HCT116 (cell line): ENCODE results near the gene MEGF8. TPM values are rescaled to one million over a fixed set of nuclear protein-coding genes. Genes with fewer than 3 reads are reported as not detected.

Source experiments
- ATAC-seq: fragments of 200-7000 bp; cut with Tn5 transposase; 2 replicates; pipeline ENCODE4 v1.9.1; 2020; ENCODE audit warnings: mild to moderate bottlenecking, moderate library complexity
- BruUV-seq: library from RNA; stranded (reverse); fragments of 400-500 nt; replicated peaks from 2 replicates; lab custom pipeline; 2021; lab: Mats Ljungman, UMichigan
- CTCF ChIA-PET: fragments of 300-600 bp; sonication (Branson Sonifier 250); formaldehyde crosslinking; loops from one replicate; lab custom pipeline; 2021; ENCODE audit warnings: antibody characterized with exemption; lab: Charles Lee
- POLR2A ChIA-PET: fragments of 300-600, 350-600 bp; sonication (Branson Sonifier 250); formaldehyde crosslinking; loops from one replicate; lab custom pipeline; 2021; ENCODE audit warnings: antibody characterized with exemption; lab: Charles Lee
- RAD21 ChIA-PET, 2 experiments: fragments of 300-600 bp; sonication (Branson Sonifier 250); formaldehyde crosslinking; loops; one replicate each; lab custom pipeline; 2023; ENCODE audit warnings: low total read pairs in 2 of 2; ENCODE audit not compliant: uncharacterized antibody in 2 of 2, unreplicated experiment in 2 of 2, low non-redundant PET in 1 of 2; lab: Charles Lee
- DNase-seq: peaks from one replicate; pipeline ENCODE4 v3.0.0-alpha.2; 2010; ENCODE audit warnings: low read depth, low spot score
- H2AFZ ChIP-seq: fragments of 200-600 bp; shearing (Covaris generic), sonication (generic); 2 replicates; pipeline ENCODE4 v1.6.1; 2017; ENCODE audit warnings: low read depth, mixed run types, mixed read lengths, antibody characterized with exemption, low read length; ENCODE audit not compliant: poor library complexity, severe bottlenecking
- H3K27ac ChIP-seq: 2 replicates; pipeline ENCODE4 v1.5.1; 2012; ENCODE audit warnings: low read depth, low read length
- H3K27me3 ChIP-seq: fragments of 200-600 bp; sonication (generic); 2 replicates; pipeline ENCODE4 v1.6.1; 2016; ENCODE audit warnings: mixed run types, low read length, mixed read lengths; ENCODE audit not compliant: insufficient read depth
- H3K36me3 ChIP-seq, 2 experiments: fragments of 200-500 bp in 1 of 2; fragments of 200-600 bp in 1 of 2; sonication (Bioruptor generic) in 1 of 2; sonication (generic) in 1 of 2; 2 replicates each; pipeline versions ENCODE4 v1.5.1 to v1.6.1; 2014 to 2016; ENCODE audit warnings: low read length in 2 of 2, inconsistent platforms in 1 of 2, mixed read lengths in 1 of 2, mixed run types in 1 of 2; ENCODE audit not compliant: insufficient read depth in 2 of 2, control insufficient read depth in 1 of 2
- H3K4me1 ChIP-seq, 2 experiments: fragments of 200-600 bp in 1 of 2; sonication (generic) in 1 of 2; 2 replicates each; pipeline versions ENCODE4 v1.5.1 to v1.6.1; 2012 to 2017; ENCODE audit warnings: low read length in 2 of 2, inconsistent platforms in 1 of 2, mild to moderate bottlenecking in 1 of 2, mixed read lengths in 1 of 2, mixed run types in 1 of 2, moderate library complexity in 1 of 2; ENCODE audit not compliant: insufficient read depth in 2 of 2, control insufficient read depth in 1 of 2
- H3K4me2 ChIP-seq: fragments of 200-600 bp; sonication (generic); 2 replicates; pipeline ENCODE4 v1.6.1; 2017; ENCODE audit warnings: mixed run types, low read length, mixed read lengths
- H3K4me3 ChIP-seq, 2 experiments: fragments of 200-600 bp in 1 of 2; sonication (generic) in 1 of 2; replicated peaks in 1 of 2; 2 replicates each; pipeline ENCODE4 v1.5.1; 2011 to 2016; ENCODE audit warnings: low read length in 2 of 2, control low read depth in 1 of 2, low read depth in 1 of 2, mild to moderate bottlenecking in 1 of 2, mixed read lengths in 1 of 2, mixed run types in 1 of 2
- H3K79me2 ChIP-seq: fragments of 200-600 bp; sonication (generic); 2 replicates; pipeline ENCODE4 v1.6.1; 2017; ENCODE audit warnings: mild to moderate bottlenecking, mixed run types, low read length, moderate library complexity, mixed read lengths; ENCODE audit not compliant: insufficient read depth
- H3K9ac ChIP-seq: fragments of 200-600 bp; sonication (generic); 2 replicates; pipeline ENCODE4 v1.6.1; 2016; ENCODE audit warnings: low read length, mixed read lengths
- H3K9me2 ChIP-seq: fragments of 200-600 bp; sonication (generic), shearing (Covaris generic); 2 replicates; pipeline ENCODE4 v1.6.1; 2017; ENCODE audit warnings: mixed run types, mild to moderate bottlenecking, moderate library complexity; ENCODE audit not compliant: insufficient read depth
- H3K9me3 ChIP-seq, 2 experiments: fragments of 200-500 bp in 1 of 2; fragments of 200-600 bp in 1 of 2; sonication (Bioruptor generic) in 1 of 2; sonication (generic) in 1 of 2; 2 replicates each; pipeline ENCODE4 v1.6.1; 2014 to 2017; ENCODE audit warnings: low read length in 2 of 2, mixed read lengths in 2 of 2, inconsistent platforms in 1 of 2, low read depth in 1 of 2, mild to moderate bottlenecking in 1 of 2, mixed run types in 1 of 2, moderate library complexity in 1 of 2; ENCODE audit not compliant: control insufficient read depth in 1 of 2, insufficient read depth in 1 of 2
- H4K20me1 ChIP-seq: fragments of 200-600 bp; sonication (generic), shearing (Covaris generic); 2 replicates; pipeline ENCODE4 v1.6.1; 2017; ENCODE audit warnings: mixed run types, mild to moderate bottlenecking, moderate library complexity; ENCODE audit not compliant: insufficient read depth
- CBX3 ChIP-seq: IDR thresholded peaks from 2 replicates; pipeline ENCODE4 v1.6.1; 2012; ENCODE audit warnings: low read depth
- EGR1 ChIP-seq: IDR thresholded peaks from 2 replicates; pipeline ENCODE4 v1.6.1; 2012; ENCODE audit warnings: low read depth
- EZH2 ChIP-seq: fragments of 200-600 bp; sonication (generic); IDR thresholded peaks from 2 replicates; pipeline ENCODE4 v1.6.1; 2017; ENCODE audit warnings: antibody characterized with exemption, mixed run types
- FOSL1 ChIP-seq: IDR thresholded peaks from 2 replicates; pipeline ENCODE4 v1.6.1; 2012; ENCODE audit warnings: low read depth
- JUND ChIP-seq: IDR thresholded peaks from 2 replicates; pipeline ENCODE4 v1.6.1; 2012
- POLR2A ChIP-seq: IDR thresholded peaks from 2 replicates; pipeline ENCODE4 v1.7.0; 2011; ENCODE audit warnings: borderline replicate concordance; ENCODE audit not compliant: insufficient read depth, insufficient read length; ENCODE audit errors: extremely low read depth
- RAD21 ChIP-seq: IDR thresholded peaks from 2 replicates; pipeline ENCODE4 v1.6.1; 2012; ENCODE audit warnings: low read depth, mild to moderate bottlenecking
- REST ChIP-seq: IDR thresholded peaks from 2 replicates; pipeline ENCODE4 v1.6.1; 2012; ENCODE audit warnings: low read depth
- YY1 ChIP-seq: IDR thresholded peaks from 2 replicates; pipeline ENCODE4 v1.6.1; 2011; ENCODE audit warnings: low read length, low read depth, moderate library complexity, mild to moderate bottlenecking; ENCODE audit not compliant: insufficient replicate concordance; ENCODE audit errors: extremely low read depth
- intact Hi-C: fragments of 100-400 bp; cut with micrococcal nuclease; formaldehyde crosslinking; loops from 2 replicates; pipeline ENCODE4 v1.10.0; 2022
- total RNA-seq: library from RNA; stranded (reverse); gene quantifications from one replicate; pipeline ENCODE4 v1.2.1, GENCODE V29; 2021; ENCODE audit not compliant: unreplicated experiment
- TF ChIP-seq, protein P1 (sequence below): IDR thresholded peaks from 2 replicates; pipeline ENCODE4 v1.6.1; 2011; ENCODE audit warnings: mild to moderate bottlenecking, low read length, moderate library complexity; ENCODE audit not compliant: insufficient replicate concordance; ENCODE audit errors: extremely low read depth
- TF ChIP-seq, protein P2 (sequence below): IDR thresholded peaks from 2 replicates; pipeline ENCODE4 v1.6.1; 2012

The MEGF8 gene
- total RNA-seq, 1 experiment from 2014 or later: 24.0 TPM

DNA sequence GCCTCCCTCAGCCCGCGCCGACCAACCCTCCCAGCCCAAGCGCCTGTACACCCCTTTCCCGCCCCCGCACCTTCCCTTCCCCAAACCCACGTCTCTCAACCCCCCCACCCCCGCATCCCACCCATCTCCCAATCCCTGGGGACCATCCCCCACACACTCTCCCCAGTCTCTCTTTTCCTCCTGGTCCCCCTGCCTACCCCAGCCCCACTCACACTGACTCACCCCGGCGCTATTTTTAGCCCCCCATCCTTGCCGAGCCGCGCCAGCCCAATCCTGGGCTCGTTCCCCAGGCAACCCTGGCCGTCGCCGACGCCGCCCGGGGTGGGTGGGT, 44.7 kb upstream of the MEGF8 start:
- peak overlapping the region; percentile 94 for H3K27ac ChIP-seq
- no peaks in the 10 kb centered on the region for H3K27me3 ChIP-seq
- no peak overlapping the region for H2AFZ ChIP-seq
- H4K20me1 ChIP-seq: no peaks in the 10 kb centered on the region
- no TSS peak for BruUV-seq
- ATAC-seq (peak; percentile 2; the same call in 1 of the 2 replicates), DNase-seq (no peak)
- no peaks in the 10 kb centered on the region for H3K36me3 ChIP-seq
- ChIA-PET CTCF (interaction anchor here (1.1 to 4.8 kb wide), 3 partner anchors 35 to 167 kb away, joined by 5 to 63 read pairs (median 17); partner anchors contain the start of gene GSK3A), RAD21 (interaction anchor here in 1 of 2 experiments (1.3 to 1.9 kb wide), 2 partner anchors 34 to 38 kb away, joined by 4 to 9 read pairs; partner anchors contain the start of gene GSK3A), POLR2A (interaction anchor here (1.9 to 2.5 kb wide), 2 partner anchors 29 to 37 kb away, joined by 9 to 19 read pairs; no protein-coding TSS in a partner anchor)
- intact Hi-C loops: loop anchor here (2.0 kb wide), 1 partner anchor 38 kb away; the partner anchor contains the start of gene GSK3A
- peaks cover 13% of the 10 kb centered on the region; the same call in 1 of the 2 replicates for H3K79me2 ChIP-seq
- no peaks in the 10 kb centered on the region for H3K9me3 ChIP-seq
- peak overlapping the region; percentile 70 to 72 for H3K4me3 ChIP-seq
- peak overlapping the region; percentile 86 for H3K9ac ChIP-seq
- H3K4me1 ChIP-seq: peaks cover 49 to 72% of the 10 kb centered on the region in 2 experiments
- TF ChIP-seq CBX3 (no peak), EGR1 (peak; percentile 56; the same call in 1 of the 2 replicates)
- H3K9me2 ChIP-seq: no peaks in the 10 kb centered on the region
- peak overlapping the region; percentile 97 for H3K4me2 ChIP-seq

GRCh38 chr19:42281146-42281826, 44.1 kb upstream of the MEGF8 start:
- Histone ChIP-seq H4K20me1 (no peaks in the 10 kb centered on the region), H3K4me2 (peak overlapping the region; percentile 97), H3K9me3 (no peaks in the 10 kb centered on the region), H3K27me3 (no peaks in the 10 kb centered on the region), H3K27ac (peak overlapping the region; percentile 94), H3K79me2 (peaks cover 17% of the 10 kb centered on the region; the same call in 1 of the 2 replicates), H3K9ac (peak overlapping the region; percentile 86), H3K36me3 (no peaks in the 10 kb centered on the region), H3K4me1 (peaks cover 49 to 78% of the 10 kb centered on the region in 2 experiments), H3K4me3 (peak overlapping the region; percentile 70 to 72), H2AFZ (no peak overlapping the region), H3K9me2 (no peaks in the 10 kb centered on the region)
- intact Hi-C loops: loop anchor here (2.0 kb wide), 1 partner anchor 38 kb away; the partner anchor contains the start of gene GSK3A
- RAD21 ChIA-PET: interaction anchor here (0.7 to 1.3 kb wide), 2 partner anchors 21 to 38 kb away, joined by 3 to 4 read pairs; partner anchors contain the start of genes GSK3A (in 1 of the 2) and PAFAH1B3 (in 1 of the 2)
- BruUV-seq: no TSS peak
- CTCF ChIA-PET: interaction anchor here (0.9 to 4.8 kb wide), 3 partner anchors 25 to 38 kb away, joined by 3 to 63 read pairs (median 17); partner anchors contain the start of gene GSK3A
- peak; percentile 1; the same call in 1 of the 2 replicates for ATAC-seq
- no peak for DNase-seq
- POLR2A ChIA-PET: interaction anchor here (0.9 to 1.3 kb wide), 3 partner anchors 11 to 322 kb away, joined by 3 to 5 read pairs (median 3); partner anchors contain the start of genes GSK3A and RABAC1
- no peak for TF ChIP-seq FOSL1
- TF ChIP-seq YY1: no peak
- TF ChIP-seq RAD21: no peak
- no peak for TF ChIP-seq EZH2
- TF ChIP-seq, protein P1, sequence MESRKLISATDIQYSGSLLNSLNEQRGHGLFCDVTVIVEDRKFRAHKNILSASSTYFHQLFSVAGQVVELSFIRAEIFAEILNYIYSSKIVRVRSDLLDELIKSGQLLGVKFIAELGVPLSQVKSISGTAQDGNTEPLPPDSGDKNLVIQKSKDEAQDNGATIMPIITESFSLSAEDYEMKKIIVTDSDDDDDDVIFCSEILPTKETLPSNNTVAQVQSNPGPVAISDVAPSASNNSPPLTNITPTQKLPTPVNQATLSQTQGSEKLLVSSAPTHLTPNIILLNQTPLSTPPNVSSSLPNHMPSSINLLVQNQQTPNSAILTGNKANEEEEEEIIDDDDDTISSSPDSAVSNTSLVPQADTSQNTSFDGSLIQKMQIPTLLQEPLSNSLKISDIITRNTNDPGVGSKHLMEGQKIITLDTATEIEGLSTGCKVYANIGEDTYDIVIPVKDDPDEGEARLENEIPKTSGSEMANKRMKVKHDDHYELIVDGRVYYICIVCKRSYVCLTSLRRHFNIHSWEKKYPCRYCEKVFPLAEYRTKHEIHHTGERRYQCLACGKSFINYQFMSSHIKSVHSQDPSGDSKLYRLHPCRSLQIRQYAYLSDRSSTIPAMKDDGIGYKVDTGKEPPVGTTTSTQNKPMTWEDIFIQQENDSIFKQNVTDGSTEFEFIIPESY: no peak
- TF ChIP-seq JUND: no peak
- TF ChIP-seq, protein P2, sequence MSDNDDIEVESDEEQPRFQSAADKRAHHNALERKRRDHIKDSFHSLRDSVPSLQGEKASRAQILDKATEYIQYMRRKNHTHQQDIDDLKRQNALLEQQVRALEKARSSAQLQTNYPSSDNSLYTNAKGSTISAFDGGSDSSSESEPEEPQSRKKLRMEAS: no peak
- no peak for TF ChIP-seq POLR2A
- TF ChIP-seq REST: no peak
